SKM-1 (cell line): Measurements from ENCODE around the gene AP3D1.
A peak's percentile ranks its signal among the peaks of the same experiment; 100 is the strongest.

Source experiments
- DNase-seq: peaks from one replicate; lab custom pipeline; 2025; ENCODE audit not compliant: unreplicated experiment; lab: John Stamatoyannopoulos, UW

Gene AP3D1

DNA sequence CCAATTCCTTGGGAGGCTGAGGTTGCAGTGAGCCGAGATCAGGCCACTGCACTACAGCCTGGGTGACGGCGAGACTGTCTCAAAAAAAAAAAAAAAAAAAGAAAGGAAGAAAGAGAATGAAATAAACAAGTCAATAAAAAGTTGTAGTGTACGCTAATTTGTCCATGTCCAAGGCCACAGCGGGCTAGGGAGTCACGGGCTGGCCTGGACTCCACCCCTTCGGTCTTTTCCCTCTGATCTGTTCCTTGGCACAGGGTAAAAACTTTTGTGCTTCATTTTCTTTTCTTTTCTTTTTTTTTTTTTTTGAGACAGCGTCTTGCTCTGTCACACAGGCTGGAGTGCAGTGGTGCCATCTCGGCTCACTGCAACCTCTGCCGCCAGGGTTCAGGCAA, 80.9 kb downstream of the AP3D1 start:
- DNase-seq: no peak

DNA sequence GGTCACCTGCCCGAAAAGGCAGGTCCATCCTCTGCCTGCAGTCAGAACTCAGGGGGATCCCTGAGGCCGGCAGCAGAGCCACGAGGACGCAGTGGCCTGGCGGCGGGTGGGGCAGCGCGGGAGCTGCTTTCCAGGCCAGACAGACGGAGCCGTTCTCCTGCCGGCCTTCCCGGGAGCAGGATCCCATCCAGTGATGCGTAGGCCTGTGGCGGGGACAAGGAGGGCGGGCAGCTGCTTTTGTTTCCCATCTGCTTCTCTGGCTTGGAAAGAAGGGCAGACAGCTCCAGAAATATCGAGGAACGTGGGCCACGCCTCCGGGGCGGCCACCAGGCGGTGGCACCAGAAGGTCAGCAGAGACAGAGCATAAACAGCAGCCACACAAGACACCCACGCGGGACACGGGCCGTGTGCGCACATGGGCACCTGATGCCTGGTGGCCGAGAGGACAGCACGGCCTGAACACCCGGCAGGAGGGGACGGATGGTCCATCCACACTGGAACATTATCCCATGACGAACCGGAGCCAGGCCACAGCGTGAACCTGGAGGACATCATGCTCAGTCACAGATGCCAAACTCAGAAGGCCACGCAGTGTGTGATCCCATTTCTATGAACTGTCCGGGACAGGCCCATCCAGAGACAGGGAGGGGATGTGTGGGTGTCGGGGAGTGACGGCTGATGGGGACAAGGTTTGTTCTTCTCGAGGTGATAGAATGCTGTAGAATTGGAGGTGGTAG, 86.4 kb downstream of the AP3D1 start:
- DNase-seq: no peak

GRCh38 chr19:2064395-2064787, 87.0 kb downstream of the AP3D1 start:
- no peak for DNase-seq

- DNase-seq: no peak
Observed at GRCh38 chr19:2063824-2064223, 87.5 kb downstream of the AP3D1 start.

DNA sequence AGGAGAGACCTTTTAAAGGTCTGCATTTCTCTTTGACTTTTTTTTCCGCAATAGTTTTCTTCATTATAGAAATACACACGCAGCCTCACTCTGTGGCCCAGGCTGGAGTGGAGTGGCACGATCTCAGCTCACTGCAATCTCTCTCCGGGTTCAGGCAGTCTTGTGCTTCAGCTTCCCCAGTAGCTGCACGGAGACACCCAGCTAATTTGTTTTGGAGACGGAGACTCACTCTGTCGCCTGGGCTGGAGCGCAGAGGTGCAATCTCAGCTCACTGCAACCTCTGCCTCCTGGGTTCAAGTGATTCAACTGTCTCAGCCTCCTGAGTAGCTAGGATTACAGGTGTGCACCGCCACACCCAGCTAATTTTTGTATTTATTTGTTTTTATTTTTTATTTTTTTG, 88.6 kb downstream of the AP3D1 start:
- DNase-seq: no peak

- no peak for DNase-seq
Observed at GRCh38 chr19:2062389-2062729, 89.0 kb downstream of the AP3D1 start.

DNA sequence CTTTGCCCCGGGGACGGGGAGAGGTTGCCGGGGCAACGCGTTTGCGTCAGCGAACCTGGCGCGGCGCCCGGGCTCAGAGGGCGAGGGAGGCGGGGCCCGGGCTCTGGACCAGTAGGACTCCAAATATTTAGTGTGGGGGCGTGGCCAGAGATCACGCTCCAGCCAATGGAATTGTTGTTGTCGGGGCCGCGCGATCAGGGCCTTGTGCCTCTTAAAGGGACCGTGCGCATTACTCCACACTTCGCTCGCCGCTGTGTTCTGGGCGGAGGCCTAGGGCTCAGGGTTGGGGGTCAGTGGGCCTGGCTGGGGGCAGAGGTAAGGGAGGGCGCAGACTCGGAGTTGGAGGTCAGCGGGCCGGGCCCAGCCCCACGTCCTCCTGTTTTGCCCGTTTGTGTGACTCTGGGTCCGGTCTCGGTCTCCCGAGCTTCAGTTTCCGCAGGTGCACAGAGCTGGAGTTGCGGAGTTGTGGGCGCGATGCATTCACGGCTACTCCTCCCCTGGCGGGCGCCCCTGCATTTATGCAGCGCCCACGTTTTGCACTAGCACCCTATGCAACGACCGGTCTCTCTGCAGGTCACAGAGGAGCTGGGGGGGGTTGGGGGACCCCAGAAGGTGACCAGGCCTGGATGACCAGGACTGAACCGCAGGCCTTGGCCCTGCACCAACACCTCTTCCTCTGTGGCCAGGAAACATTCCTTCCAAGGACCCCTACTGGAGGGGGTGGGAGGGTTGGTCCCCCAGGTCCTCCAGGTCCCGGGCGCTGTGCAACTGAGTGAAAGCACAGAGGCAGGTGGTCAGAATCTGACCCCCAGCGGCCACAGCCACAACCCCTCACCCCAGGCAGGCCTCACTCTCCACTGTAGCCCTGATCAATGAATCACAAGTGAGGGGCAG, 89.6 kb downstream of the AP3D1 start:
- peak; percentile 75 for DNase-seq

DNA sequence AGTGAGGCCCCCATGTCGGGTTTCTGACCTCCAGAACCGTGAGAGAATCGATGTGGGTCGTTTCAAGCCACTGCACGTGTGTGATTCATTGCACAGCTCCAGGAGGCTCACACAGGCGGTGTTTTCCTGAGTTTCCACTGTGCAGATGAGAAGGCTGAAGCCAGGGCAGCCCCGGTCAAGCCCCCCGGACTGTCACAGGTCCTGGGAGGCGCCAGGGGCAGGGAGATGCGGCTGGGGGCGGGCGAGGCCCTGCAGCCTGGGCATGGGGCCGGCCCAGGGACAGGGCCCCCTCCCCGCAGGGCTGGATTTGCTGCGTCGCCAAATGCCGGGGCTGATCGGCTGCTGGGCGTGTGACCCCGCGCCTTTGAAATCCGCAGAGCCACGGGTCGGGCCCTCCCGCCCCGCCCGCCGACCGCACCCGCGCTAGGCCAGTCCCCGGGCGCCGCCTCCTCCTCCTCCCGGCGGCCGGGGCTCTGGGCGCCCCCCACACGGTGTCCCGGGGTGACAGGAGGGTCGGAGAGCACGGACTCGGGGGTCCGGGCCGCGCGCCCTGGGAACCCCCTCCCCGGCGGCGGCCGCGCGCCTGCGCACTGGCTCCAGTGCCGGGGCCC, 90.4 kb downstream of the AP3D1 start:
- no peak for DNase-seq

GRCh38 chr19:2059422-2060201, 91.8 kb downstream of the AP3D1 start:
- DNase-seq: no peak

- DNase-seq: no peak
Observed at GRCh38 chr19:2058570-2059421, 92.6 kb downstream of the AP3D1 start.

DNA sequence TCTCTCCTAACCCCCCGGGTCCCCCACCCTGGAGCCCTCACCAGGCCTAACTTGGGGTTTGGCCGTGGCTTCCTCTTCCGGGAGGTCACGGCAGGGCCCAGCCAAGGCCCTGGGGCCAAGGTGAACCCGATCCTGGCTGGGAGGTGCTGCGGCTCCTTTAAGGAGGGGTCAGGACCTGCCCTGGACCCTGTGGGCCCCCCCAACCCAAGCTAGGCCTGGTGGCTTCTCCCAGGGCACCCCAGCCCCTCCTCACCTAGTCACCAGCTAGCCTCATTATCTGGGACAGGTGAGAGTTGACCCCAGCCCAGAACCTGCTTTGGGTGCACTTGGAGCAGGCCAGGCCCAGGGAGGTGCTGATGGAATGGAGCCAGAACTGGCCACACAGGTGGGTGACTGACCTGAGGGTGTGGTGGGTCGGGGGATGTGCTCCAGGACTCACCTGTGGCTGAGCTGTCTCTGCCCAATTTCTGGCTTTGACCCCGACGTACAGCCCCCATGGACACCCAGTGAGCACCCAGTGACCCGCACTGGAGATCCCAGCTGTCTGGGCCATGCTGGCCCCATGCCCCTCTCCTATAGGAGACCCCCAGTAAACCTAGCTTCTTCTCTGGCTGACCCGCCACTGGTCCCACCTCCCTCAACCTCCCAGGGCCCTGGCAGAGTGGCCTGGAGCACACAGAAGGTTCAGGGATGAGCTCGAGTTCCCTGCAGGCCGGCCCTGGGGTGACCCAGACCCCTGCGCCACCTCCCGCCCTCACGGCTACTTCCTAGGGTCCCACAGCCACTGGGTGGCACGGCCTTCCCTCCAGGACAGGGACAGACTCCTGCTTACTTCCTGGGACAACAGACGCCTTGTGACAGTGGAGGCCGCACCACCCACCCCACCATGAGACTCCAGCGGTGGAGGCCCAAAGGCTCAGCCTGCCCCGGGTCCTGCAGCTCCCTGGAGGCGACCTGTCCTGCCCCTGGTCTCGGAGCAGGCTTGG, 93.6 kb downstream of the AP3D1 start:
- no peak for DNase-seq

DNA sequence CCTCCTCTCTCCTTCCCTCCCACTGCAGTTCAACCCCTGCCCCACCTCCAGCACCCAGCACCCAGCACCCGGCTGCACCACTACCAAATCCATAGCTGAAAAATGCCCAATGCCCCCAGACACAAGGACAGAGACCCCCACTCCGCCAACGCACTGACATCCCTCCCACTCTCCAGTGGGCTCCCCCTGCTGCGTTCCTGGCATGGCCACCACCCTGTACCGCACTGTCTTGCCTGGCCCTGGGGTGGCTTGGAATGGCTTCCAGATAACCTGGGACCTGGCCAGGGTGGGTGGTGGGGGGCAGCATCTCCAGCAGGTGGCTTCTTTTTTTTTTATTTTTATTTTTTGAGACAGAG, 94.6 kb downstream of the AP3D1 start:
- DNase-seq: no peak

GRCh38 chr19:2055931-2056836, 95.2 kb downstream of the AP3D1 start:
- no peak for DNase-seq

GRCh38 chr19:2054763-2055162, 96.6 kb downstream of the AP3D1 start:
- DNase-seq: no peak

DNA sequence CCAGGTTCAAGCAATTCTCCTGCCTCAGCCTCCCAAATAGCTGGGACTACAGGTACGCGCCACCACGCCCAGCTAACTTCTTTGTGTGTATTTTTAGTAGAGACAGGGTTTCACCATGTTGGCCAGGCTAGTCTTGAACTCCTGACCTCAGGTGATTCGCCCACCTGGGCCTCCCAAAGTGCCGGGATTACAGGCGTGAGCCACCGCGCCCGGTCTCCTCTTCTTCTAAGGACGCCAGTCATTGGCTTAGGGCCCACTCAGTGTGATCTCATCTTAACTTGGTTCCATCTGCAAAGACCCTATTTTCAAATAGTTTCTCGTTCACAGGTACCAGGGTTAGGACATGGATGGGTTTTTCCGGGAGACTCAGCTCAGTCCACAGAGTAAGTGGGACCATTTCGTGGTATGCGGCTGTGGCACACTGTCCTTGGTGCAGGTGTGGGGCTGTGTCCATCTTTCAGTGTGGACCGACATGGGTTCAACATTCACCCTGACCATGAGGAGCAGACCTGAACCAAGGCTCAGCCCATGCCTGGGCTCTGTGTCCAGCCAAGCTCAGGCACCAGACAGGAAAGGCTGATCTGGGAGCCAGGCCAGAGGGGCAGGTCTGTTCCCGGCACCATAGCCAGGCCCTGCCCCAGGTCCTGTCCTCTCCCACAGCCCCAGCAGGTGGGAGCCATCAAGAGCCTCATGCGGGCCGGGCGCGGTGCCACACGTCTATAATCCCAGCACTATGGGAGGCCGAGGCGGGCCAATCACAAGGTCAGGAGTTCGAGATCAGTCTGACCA, 97.6 kb downstream of the AP3D1 start:
- DNase-seq: no peak

- no peak for DNase-seq
Observed at GRCh38 chr19:2051773-2052704, 99.3 kb downstream of the AP3D1 start.
